GM21515 (cell line): Measurements from ENCODE around the gene DMAC2L.
A peak's percentile ranks its signal among the peaks of the same experiment; 100 is the strongest.
"Not testable (repeated sequence)": the region's sequence is repeated elsewhere in the genome, so short reads cannot be mapped to it uniquely, and the experiment has no call there.

Experiments
- ATAC-seq: cut with Tn5 transposase; IDR thresholded peaks from one replicate; pipeline ENCODE4 v1.9.1; 2021; ENCODE audit not compliant: unreplicated experiment

DMAC2L gene

GRCh38 chr14:50311972-50312733, at the start of gene DMAC2L, which contains the start of gene L2HGDH:
Gene DMAC2L (plus strand): TSS chr14:50312324. CDS start chr14:50321488, 9,164 bp downstream.
Gene L2HGDH (minus strand): TSS chr14:50312229. CDS start chr14:50312150, 79 bp downstream.
- peak; percentile 91 for ATAC-seq

GRCh38 chr14:50262865-50263264, 49.3 kb upstream of the DMAC2L start:
- no peak for ATAC-seq

DNA sequence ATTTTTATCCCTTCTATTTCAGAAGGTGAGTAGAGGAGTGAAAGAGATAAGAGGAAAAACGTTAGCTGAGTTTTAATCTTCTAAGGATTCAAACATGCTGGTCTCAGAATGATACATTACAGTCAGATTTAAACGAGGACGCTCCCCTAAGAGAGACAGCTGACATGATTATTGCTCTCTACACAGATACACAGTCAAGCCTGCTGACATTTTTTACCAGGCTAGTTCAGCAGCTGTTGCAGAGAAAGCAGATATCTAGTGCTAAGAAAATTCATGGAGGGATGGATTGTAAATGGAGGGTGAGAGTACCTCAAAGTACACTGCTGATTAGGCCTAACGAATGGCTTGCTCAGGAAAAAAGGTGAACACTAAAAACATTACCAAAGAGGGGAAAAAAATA, 48.8 kb upstream of the DMAC2L start:
- no peak for ATAC-seq

GRCh38 chr14:50265029-50265428, 47.1 kb upstream of the DMAC2L start:
- no peak for ATAC-seq

- no peak for ATAC-seq
These were observed 41.2 kb upstream of the DMAC2L start for GRCh38 chr14:50270932-50271331.

DNA sequence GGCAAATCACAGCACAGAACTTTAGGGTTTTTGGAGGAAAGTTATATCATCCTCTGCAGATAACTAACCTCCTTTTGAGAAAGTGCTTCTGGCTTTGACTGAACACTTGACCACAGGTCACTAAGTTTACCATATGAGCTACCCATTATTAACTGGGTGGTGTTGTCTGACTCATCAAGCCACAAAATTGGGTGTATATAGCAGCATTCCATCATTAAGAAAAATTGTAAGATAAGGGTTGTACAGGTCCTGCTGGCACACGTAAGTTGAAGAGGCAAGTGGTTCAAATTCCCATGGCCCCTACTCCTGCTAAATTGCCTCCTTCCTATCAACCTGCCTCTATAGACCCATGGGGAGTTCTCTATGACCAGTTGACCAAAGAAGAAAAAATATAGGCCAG, 39.6 kb upstream of the DMAC2L start:
- ATAC-seq, result no peak

GRCh38 chr14:50285861-50286260, 26.3 kb upstream of the DMAC2L start:
- ATAC-seq, result no peak

- ATAC-seq, result no peak
These were observed 24.0 kb upstream of the DMAC2L start for GRCh38 chr14:50288146-50288545.

DNA sequence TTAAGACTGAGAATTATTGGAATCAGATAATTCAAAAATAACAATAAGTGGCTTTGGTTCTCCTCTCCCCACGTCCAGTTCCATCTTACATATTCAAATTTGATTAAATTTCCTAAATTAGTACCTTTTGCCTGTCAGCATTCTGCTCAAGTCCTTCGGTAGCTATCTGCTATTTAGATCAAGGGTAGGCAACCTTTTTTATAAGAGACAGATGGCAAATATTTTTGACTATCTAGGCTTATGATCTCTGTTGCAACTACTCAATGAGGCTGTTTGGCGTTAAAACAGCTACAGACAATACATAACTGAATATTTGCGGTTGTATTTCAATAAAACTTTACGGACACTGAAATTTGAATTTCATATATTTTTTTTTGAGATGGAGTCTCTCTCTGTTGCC, 21.8 kb upstream of the DMAC2L start:
- no peak for ATAC-seq

- ATAC-seq, result no peak
These were observed 12.5 kb upstream of the DMAC2L start for GRCh38 chr14:50299585-50299984.

DNA sequence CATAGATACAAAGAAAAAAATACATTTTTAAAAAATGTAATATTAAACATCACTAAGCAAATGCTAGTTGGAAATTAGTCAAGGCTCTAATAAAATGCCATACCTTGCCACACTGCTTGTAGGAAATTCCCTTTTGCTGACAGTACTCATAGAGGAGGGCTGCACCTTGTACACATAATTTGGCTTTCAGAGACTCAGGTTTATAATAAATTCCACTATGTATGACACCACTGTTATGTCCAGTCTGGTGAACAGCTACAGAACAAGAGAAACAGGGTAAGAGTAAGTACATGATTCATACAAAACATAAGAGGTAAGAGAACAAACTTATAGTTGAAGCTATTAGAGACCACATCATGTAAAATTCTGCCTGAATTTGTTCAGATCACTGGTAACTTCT, 10.2 kb upstream of the DMAC2L start:
- no peak for ATAC-seq

GRCh38 chr14:50303744-50304471, 8.2 kb upstream of the DMAC2L start:
- ATAC-seq, result no peak

- ATAC-seq, result no peak
These were observed 3.7 kb upstream of the DMAC2L start for GRCh38 chr14:50308363-50308915.

- no peak for ATAC-seq
These were observed 1.7 kb upstream of the DMAC2L start for GRCh38 chr14:50310445-50310844.

DNA sequence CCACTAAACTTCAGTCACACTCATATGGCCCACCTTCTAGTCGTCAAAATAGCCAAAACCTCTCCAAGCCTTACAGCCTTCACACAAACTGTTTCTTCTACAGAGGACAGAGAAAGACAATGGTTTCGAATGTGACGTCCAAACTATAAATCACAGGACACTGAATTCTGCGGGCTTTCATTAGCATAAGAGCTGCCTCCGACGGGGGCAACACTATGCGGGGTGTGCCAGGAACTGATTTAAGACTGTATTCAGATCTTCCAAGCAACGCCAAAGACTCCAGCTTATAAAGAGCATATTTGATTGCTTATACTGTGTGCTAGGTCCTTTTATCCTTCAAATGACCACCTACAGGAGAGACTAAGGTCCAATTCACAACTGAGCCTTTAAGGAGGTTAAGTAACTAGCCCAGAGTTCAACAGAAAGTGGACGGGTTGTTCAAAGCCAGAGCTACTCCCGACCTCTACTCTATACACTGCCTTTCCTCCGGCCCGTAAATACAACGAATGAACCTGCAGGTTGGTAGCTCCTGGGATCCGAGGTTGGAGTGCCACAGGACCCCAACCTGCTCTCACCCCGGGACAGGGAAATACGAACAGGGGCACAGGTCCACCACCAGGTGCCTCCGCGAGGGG, 670 bp upstream of the DMAC2L start:
- ATAC-seq, result no peak

DNA sequence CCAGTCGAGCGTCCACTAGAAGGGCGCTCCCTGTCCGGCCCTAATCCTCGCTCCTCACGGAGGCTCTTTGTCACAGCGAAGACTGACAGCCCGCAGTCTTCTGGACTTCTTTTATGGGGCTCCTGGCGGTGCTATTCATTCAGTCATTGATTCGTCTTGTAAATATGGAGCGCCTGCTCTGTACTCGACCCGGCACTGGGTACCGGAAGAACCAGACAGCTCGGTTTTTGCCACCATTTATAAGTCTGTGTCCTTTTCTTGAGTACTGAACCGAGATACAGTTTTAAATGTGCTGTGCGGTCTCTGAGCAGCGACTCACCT, 570 bp downstream of the DMAC2L start:
- ATAC-seq, result peak; percentile 30

- not testable (repeated sequence) for ATAC-seq
These were observed 2.0 kb downstream of the DMAC2L start for GRCh38 chr14:50314098-50314497.

GRCh38 chr14:50318031-50318626, 6.0 kb downstream of the DMAC2L start:
- no peak for ATAC-seq

DNA sequence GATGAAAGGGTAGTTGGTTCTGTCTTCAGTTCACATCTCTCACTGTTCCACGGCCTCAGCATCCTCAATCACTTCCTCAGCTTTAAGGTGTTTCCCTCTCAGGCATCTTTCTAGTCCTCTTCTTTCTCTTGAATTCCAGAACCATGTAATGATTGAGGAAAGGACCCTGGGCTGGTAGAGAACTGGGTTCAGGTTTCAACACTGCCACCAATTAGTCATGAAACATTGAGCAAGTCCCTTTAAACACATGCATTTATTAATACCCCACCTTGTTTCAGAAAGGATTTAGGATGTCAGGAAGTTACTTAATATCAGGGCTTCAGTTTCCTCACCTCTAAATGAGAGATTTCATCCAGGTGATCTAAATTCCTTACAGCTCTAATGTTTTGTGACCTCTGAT, 7.2 kb downstream of the DMAC2L start:
- ATAC-seq, result no peak

GRCh38 chr14:50319721-50320120, 7.6 kb downstream of the DMAC2L start:
- no peak for ATAC-seq

DNA sequence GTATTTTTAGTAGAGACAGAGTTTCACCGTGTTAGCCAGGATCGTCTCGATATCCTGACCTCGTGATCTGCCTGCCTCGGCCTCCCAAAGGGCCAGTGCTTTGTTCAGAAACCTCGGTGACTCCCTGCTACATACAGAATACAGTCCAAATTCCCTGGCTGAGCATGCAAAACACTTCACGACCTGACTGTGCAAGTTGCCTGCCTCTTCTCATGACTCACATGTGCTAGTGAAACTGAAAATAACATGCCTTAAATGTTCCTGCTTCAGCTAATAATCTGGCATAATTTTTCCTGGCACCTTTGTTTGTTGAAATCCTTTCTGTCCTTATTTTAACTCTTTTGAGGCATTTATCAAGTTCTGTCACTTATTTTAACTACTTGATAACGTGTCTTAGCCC, 8.2 kb downstream of the DMAC2L start:
- peak; percentile 50 for ATAC-seq
